Stimulated activated CD8-positive, alpha-beta memory T cell treated with anti-CD3 and anti-CD28 coated beads, Interleukin-2, amount 100 ng/mL, for 48 hours (primary cell): ENCODE data around the gene GRM4.

Experiments used
- DNase-seq, 2 donors: peaks; one replicate each; pipeline ENCODE4 v3.0.0-alpha.2; 2020; ENCODE audit warnings: low read depth in 2 of 2

GRM4 gene

GRCh38 chr6:33980176-33981175, 165.4 kb downstream of the GRM4 start:
- DNase-seq, result no peak

- no peak for DNase-seq
Observed at GRCh38 chr6:33979750-33980149, 166.1 kb downstream of the GRM4 start.

GRCh38 chr6:33978412-33979150, 167.3 kb downstream of the GRM4 start:
- no peak for DNase-seq

GRCh38 chr6:33977606-33978411, 168.1 kb downstream of the GRM4 start:
- DNase-seq, result no peak

GRCh38 chr6:33976437-33977360, 169.2 kb downstream of the GRM4 start:
- no peak for DNase-seq

- DNase-seq, result no peak
Observed at GRCh38 chr6:33975661-33976436, 170.0 kb downstream of the GRM4 start.

- no peak for DNase-seq
Observed at GRCh38 chr6:33974471-33974870, 171.4 kb downstream of the GRM4 start.

GRCh38 chr6:33974030-33974429, 171.9 kb downstream of the GRM4 start:
- no peak for DNase-seq

GRCh38 chr6:33971580-33971979, 174.3 kb downstream of the GRM4 start:
- DNase-seq, result no peak
